HG03442 (cell line): ENCODE measurements around the gene NEK9.

Source experiments
- ATAC-seq: cut with Tn5 transposase; IDR thresholded peaks from one replicate; pipeline ENCODE4 v1.9.1; 2021; ENCODE audit warnings: mild to moderate bottlenecking, moderate library complexity; ENCODE audit not compliant: unreplicated experiment

The NEK9 gene

DNA sequence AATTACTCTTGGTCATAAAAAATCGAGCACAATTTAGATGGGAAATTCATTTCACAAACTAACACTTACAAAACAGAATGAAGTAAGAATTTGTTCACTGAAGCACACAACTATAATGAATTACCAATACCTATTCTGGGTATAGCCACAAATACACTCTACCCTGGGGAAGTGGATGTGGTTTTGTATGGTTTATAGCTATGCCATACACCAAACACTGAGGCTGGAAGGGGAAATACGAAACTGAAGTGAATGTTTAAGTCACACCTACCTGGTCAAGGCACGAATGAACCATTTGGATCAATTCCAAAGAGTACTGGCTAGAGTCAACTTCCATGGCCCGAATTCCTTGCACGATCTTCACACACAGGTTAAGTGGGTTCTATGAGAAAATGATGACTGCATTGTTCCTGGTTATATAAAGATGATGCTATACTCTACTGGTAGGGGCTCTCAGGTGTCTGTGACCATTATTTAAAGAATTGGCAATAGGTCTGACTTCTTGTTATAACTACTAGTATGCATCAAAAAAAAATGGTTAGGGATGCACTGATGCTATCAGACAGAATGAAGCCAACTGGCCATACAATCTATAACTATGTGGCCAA, 12.8 kb downstream of the NEK9 start:
- no peak for ATAC-seq

DNA sequence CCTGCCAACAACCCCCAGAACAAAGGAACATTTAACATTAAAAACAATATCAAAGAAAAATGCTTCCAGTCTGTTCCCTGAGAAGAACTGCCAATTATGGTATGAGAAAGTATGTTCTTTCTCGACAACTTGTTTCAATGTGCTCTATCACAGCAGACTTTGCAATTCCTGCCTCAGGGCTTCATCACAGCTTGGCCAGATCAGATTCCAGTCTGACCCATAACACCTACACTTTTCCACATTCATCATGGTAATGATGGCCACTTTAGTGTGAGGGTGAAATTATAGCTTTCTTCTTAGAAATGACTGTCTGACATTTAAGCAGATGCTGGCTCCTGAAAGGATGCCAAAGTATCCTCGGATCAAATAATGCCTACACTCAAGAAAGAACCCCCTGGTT, 17.0 kb downstream of the NEK9 start:
- ATAC-seq, result no peak

DNA sequence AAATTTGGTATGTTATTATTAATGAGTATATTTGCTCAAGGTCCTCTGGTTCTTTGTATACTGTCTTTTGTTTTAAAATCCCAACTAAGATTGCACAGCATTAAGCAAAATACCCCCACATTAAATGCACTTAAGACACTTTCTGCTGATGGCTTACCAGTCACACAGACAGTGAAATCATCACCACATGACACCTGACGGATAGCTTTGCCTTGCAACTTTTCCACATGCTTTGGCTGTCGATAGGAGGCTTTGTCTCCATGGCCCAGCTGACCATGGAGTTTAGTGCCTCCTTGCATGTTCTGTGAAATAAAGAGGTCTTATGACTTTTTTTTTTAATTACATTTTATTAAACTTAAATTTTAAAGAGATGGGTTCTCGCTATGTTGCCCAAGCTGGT, 19.7 kb downstream of the NEK9 start:
- no peak for ATAC-seq

DNA sequence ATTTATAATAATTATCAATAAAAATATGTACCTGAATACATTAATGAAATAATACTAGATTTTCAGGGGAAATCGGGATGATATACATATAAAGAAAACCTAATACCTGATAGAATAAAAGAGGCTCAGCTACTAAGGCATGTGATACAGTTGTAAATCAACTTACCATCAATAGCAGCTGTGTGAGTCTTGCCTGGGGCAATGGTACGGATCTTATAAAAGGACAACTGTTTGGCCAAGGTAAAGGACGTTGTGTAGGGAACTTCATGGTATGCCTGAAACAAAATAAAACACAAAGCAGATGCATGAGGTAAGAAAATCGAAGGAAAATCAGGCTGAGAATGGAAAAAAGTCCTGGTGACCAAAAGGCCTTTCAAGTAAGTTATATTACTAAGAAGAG, 25.4 kb downstream of the NEK9 start:
- ATAC-seq, result no peak

DNA sequence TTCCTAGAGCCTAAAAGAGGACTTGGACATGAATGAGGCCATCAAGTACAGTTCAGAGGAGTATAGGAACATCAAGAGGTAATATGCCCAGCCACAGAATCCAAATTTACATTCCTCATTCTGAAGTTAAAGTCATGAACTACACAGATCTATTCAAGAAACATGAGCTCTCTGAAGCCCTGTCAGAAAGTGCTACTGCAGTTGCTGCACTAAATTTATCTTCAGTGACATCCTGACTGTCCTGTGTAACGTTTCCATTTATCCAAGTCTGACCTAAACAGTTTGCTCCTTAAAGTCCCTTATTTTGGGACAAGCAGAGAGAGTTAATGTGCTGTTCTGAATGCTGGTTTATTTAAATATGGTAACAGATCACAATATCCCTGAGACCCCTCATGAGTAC, 28.2 kb downstream of the NEK9 start:
- no peak for ATAC-seq

DNA sequence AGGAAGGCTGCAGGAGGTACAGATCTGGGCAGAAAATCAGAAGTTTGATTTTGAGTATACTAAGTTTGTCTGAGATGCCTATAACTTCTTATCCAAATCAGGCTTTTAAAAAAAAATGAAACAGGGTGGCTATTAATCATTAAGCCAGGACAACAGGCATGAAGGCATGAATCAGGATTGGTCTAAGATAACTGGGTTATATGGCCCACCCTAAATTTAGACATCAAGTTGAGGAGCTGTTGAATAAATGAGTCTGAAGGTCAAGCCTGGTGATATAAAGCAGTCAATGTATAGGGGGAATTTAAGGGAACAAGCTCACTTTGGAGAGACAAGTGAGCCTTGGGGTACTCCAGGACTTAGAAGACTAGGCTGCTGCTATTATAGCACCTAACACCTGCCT, 28.6 kb downstream of the NEK9 start:
- no peak for ATAC-seq

DNA sequence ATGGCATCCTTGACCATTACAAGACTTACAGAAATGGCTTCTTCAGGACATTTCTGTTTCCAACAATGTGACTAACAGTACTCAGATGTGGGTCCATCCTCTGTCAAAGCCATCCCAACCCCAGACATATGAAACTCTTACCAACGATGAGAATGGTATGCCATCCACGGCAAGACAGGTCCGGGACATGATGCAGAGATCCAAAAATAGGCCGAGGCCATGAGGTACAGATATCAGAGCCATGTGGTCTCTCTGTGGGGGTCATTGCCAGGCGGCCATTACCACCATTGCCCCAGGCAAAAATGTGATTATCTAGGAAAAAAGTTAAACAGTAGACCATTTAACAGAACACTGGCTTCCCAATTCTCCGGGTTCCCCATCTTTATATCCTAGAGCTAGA, 29.9 kb downstream of the NEK9 start:
- no peak for ATAC-seq

DNA sequence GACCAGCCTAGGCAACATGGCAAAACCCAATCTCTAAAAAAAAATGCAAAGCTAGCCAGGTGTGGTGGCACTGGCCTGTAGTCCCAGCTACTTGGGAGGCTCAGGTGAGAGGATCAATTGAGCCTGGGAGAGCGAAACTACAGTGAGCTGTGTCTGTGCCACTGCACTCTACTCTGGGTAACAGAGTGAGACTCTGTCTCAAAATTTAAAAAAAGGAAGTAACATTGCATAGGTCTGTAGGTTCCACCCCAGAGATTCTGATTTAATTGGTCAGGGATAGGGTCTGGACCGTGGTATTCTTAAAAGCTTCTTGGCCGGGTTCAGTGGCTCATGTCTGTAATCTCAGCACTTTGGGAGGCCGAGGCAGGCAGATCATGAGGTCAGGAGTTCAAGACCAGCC, 31.2 kb downstream of the NEK9 start:
- ATAC-seq, result no peak

DNA sequence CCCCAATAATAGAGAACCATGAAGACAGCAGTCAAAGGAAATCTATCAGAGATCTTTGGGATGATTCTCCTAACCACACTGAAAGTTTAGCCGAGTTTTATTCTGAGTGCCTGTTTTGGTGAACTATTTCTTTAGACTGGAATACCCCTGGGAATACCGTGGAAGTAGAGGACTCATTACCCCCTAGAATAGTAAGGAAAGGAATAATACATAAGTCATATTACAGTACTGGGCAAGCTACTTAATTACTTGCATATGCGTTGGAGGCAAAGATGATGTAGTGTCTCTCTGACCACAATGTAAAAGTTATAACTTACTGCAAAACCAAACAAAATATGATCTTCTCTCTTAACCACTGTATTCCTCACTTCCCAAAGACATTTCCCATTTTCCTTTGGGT, 32.0 kb downstream of the NEK9 start:
- ATAC-seq, result no peak

DNA sequence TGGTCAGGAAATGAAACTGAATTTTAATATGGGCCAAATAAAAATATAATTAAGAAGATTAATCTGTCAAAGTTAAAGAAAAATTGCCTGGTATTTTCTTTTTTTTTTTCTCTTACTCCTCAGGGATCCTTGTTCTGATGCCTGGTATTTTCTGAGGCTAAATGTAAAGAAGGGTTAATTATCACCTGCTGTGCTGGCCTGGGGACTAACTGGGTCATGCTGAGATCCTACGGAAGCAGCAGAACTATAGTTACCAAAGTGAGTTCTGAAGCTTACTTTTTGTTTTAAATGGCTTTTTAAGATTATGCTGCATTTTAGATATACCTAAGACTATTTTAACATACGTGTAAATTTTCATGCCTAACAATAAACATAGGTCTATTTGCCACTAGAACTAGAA, 34.1 kb downstream of the NEK9 start:
- no peak for ATAC-seq

DNA sequence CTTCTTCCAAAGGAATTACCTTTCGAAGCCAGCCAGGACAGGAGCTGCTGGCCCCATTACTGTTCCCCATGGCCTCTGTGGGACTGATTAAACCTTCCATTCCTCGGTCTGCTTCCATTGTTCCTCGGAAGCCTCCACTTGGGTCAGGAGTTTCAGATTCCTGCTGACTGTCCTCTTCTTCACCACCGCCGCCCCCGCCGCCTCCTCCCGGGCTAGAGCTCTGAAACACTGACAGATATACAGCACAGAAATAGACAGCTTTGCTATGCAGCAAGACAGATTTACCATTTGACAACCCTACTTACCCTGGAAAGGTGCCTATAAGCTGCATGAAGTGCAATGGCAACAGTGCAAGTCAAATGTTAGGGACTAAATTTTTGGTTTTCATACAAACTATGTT, 35.6 kb downstream of the NEK9 start:
- ATAC-seq, result no peak

DNA sequence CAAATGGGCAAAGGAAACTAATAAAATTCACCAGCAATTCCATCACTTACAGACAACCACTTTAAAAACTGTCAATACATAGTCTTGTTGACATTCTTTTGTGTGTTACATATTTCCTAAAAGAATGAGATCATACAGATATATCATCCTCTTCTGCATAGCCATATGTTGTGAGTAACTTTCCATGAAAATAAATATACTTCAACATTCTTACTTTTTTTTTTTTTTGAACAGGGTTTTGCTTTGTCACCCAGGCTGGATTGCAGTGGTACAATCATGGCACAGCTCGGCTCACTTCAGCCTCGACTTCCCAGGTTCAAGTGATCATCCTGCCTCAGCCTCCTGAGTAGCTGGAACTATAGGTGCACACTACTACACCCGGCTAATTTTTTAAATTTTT, 36.5 kb downstream of the NEK9 start:
- no peak for ATAC-seq

DNA sequence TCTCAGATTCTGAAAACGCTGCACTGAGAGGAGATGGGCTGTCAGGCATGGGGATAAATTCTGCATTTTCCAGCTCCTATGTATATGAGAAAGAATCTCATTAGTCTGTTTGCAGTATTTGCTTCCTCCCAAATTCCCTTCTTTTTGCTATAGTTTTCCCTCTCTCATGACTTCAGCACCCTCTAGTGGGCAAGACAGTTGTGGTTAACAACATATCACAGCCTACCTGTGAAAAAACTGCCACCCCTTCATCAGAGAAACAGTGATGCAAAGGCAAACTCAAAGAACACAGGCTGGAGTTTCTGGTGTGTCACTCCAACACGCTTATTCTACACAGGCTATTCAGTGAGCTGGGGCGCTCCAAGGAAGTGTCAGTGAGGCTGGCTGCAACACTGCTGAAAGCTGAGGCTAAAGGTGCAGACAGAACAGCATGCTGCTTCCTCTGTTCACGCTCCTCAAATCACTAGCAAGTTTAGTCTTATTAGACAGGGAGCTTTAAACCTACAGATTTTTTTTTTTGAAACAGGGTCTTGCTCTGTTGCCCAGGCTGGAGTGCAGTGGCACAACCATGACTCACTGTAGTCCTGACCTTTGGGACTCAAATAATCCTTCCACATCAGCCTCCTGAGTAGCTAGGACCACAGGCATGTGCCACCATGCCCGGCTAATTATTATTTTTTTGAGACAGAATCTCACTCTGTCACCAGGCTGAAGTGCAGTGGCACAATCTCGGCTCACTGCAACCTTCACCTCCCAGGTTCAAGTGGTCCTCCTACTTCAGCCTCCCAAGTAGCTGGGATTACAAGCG, 38.1 kb downstream of the NEK9 start:
- ATAC-seq, result no peak

DNA sequence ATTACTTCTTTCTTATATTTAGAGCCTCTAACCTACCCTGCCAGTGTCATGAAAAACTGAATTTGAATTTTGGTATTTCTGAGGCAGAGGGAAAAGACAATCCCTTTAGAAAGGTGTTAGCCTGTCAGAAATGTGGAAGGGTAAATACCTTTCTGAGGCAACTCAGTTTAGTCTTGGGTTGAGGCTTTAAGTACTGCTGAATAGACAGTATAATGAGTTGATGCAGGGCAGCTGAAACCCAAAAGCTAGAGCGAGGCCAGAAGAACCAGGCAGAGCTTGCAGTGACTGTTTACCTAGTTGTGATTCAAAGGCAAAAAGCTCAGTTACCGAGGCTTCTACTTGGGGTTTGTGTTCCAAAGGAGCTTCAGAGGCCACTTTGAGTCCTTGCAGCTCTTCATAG, 38.7 kb downstream of the NEK9 start:
- ATAC-seq, result no peak

DNA sequence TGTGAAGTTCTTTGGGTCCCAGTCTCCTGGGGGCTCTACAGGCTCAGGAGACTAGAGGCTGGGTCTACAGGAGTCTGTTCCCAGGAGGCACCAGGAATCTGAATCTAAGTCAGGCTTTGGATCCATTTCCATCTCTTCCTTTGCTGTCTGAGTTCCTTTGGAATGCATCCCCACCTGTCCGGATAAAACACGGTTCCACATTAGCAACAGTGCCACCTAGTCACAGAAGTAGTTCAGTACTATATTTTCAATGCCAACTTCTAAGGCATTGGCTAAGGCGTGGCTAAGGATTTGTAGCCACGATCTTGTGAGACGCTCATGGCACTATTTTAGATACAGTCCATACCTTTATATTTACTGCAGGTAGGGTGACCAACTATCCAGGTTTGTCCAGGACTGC, 42.3 kb downstream of the NEK9 start:
- ATAC-seq, result no peak

DNA sequence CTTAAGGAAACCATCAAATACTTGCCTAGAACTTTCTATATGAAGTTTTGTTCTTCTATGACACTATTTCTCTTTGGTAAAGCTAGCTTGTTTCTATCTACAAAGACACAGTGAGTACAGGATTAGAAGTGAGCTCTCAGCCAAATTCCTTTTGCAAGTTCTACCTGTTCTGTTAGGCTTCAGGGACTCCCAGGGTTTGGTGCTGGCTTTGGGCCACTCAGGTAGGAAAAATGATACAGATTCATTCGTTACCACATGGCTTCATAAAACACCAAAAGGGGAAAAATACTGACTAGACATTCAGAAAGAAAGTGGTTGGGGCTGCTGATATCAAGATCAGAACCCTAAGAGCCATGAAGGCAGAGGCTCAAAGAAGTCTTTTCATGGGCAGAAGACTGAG, 43.6 kb downstream of the NEK9 start:
- ATAC-seq, result no peak

DNA sequence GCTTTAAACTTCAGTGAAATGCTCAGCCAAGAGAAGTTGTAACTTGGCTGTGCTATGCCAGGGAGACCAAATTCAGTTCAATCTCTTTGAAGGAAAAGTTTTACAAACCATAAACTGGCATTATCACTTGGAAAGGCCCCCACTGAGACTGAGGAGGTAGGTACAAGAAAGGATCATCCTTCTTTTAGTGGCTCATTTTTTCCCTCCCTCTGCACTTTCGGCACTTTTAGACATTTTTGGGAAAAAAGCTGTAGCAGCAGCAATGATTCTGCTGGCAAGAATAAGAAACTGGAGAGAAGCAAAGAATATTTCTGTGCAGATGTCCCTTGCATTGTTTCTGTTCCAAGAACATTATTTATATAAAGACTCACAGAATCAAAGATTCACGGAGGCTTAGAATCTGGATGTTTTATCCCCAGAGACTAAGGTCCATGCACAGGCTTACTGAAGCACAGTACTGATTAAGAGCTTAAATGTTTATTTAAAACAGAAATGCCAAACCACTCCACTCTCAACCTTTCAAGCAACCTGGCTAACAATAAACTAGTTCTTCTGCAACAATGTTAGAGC, 45.1 kb downstream of the NEK9 start:
- ATAC-seq, result no peak

DNA sequence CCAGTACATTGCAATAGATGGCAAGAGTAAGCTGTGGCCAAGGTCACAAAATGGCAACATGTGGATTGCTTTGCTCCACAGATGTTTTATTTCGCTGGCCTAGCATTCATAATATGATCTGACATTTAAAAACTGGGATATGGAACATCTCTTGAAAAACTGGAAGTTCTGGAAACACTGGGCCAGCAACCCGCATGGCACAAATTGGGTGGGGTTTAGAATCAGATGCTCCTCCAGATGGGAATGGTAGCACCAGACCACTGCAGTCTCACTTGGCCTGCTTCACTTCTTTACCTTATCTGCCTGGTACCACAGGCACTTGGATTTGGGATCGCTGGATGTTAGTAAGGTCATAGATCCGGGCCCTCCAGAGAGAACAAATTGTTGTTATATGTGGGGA, 47.3 kb downstream of the NEK9 start:
- no peak for ATAC-seq

DNA sequence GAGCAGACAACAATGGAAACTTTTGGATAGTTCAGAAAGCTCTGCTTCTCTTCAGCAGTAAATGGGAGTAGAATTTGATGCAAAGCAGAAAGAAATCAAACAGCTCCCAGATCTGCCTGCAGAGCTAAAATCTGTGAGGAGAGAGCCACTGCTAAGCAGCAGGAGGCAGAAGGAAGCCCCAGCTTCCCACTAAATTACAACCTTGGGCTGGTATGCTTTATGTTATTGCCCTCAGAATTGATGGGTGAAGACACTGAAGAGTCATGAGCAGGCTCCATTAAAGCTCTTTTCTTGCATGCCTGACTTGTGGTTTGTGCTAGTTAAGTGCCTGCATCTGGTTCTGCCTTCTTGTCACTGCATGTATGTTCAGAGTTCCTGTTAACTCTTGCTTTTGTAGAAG, 49.1 kb downstream of the NEK9 start:
- no peak for ATAC-seq

DNA sequence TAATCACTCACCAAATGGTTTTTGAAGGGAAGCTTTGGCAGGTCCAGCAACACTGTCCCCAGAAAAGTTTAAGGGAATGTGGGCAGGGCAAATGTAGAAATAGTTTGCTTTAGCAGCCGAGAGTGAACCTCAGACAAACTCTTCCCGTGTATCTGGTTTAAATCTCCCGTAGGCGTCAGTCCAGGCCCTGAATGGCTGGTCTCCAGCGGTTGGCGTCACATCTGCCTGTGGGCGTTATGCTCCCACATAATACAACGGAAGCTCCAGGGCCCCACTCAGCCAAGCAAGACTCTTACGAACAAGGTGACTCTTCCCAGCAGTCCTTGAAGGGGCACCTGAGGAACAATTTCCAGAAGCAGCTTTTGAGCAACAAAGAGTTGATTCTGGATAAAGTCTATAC, 56.5 kb downstream of the NEK9 start:
- no peak for ATAC-seq

DNA sequence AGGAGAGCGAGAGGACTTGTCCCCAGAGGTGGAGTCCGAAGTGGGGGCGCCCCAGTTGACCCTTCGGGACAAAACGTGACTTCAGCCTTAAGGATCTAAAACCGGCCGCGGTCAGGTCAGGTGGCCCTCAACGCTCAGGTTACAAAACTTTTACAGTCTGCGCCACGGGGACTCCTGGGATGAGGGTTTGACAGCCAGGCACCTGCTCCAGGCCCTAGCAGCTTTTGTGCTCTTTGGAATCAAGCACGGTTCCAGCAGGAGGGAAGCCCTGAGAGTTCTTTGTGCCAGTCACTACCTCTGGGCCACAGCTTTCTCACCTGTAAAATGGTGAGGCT, 57.1 kb downstream of the NEK9 start:
- ATAC-seq, result no peak

DNA sequence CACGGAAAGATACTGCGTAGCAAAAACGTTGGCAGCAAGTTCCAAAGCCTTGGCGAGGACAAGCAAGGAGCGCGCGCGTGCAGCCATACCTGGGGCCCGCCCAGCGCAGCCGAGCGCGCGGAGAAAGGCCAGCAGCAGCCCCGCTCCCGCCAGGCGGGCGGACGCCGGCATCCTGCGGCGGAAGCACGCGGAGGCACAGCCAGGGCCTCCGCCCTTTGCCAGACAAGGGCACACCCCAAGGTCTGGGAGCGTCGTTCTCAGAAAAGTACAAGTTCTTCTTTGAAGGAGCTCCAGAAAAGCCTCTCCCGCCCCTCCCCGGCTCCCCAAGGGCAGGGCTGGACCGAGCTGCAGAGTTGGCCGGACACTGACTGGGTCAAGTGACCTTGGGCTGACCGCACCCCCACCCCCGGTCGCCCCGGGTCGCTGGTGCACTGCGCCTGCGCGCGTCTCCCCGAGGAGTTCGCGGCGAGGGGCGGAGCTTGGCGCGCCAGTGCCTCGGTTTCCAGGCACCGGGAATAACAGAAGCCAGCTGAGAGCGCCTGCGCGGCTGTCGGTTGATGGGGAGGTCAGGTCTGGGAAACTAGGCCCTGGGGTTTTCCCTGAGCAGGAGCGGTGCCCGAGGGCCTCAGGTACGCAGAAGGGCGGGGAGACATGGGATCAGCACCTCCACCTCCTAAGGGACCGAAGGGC, 57.6 kb downstream of the NEK9 start, which contains the start of gene ZC2HC1C:
Gene ZC2HC1C, plus strand, starts transcription at position 521 of the 690 bp plus-strand sequence. CDS start 933 bp downstream, outside the sequence.
- ATAC-seq, result peak; percentile 69
